Putamen (tissue), 1 donor: ENCODE results near the gene CDK14.

Source experiments
- DNase-seq: peaks from one replicate; pipeline ENCODE4 v3.0.0-alpha.2; 2016; ENCODE audit warnings: low spot score

Gene CDK14

GRCh38 chr7:91051966-91052365, 455.8 kb downstream of the CDK14 start:
- DNase-seq, result no peak

GRCh38 chr7:91054374-91054773, 458.3 kb downstream of the CDK14 start:
- DNase-seq, result no peak

GRCh38 chr7:91055219-91055618, 459.1 kb downstream of the CDK14 start:
- no peak for DNase-seq

DNA sequence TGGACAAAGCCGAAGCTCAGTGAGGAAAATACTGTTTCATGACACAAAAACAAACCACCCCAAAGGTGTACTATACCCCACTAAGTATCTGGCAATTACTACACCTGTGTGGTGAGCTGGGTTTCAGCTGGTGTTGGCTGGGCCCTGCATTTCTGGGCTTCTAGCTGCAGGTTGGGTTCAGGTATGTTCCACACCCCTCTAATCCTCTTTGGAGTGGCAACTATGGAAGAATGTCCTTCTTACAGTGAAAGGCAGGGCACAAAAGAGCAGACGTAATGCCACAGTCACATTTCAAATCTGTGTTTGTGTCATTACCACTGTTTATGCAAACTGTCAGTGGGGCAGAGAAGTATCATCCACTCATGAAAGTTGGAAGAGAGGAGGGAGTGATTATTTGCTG, 466.6 kb downstream of the CDK14 start:
- DNase-seq, result no peak

- no peak for DNase-seq
These were observed 467.9 kb downstream of the CDK14 start for GRCh38 chr7:91064052-91064451.

- no peak for DNase-seq
These were observed 468.8 kb downstream of the CDK14 start for GRCh38 chr7:91064938-91065337.

- DNase-seq, result no peak
These were observed 470.5 kb downstream of the CDK14 start for GRCh38 chr7:91066627-91067026.

GRCh38 chr7:91067242-91067641, 471.1 kb downstream of the CDK14 start:
- DNase-seq, result no peak

DNA sequence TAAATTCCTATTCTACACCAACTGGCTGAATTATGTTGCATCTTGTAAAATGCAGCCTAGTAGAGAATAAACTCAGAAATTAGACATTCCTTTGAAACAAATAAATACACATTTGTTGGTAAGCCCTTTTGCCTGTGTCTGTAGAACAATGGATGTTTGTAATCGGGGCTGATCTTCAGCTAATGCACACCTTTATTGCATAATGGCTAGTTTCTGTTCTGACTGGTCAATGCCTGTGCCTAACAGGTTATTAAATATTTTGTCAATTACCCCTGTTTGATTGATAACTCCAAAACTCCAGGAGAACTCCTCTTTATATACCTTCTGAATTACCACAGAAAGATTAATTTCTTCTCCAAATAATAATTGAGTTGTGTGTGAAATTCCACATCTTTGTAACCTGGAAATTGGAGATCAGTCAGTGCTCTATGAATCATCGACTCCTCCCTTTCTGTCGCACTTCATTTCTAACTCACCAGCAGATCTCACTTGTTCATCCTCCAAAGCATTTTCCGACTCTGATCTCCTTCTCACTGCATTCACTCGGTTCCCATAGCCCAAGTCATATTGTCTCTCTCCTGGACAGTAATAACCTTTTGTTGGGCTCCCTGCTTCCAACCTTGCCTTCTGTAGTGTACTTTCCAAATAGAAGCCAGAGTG, 472.1 kb downstream of the CDK14 start:
- no peak for DNase-seq

DNA sequence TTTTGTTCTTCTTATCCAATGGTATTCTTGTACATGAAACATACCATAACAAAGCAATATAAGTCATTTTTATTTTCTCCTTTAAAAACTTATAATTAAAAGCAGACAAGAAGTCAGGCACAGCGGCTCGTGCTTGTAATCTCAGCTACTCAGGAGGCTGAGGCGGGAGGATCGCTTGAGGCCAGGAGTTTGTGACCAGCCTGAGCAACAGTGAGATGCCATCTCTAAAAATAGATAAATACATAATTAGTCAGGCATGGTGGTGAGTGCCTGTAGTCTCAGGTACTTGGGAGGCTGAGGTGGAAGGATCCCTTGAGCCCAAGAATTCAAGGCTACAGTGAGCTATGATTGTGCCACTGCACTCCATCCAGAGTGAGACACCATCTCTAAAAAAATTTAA, 473.0 kb downstream of the CDK14 start:
- DNase-seq, result no peak

- no peak for DNase-seq
These were observed 483.4 kb downstream of the CDK14 start for GRCh38 chr7:91079487-91079886.

GRCh38 chr7:91080351-91080750, 484.2 kb downstream of the CDK14 start:
- DNase-seq, result no peak

DNA sequence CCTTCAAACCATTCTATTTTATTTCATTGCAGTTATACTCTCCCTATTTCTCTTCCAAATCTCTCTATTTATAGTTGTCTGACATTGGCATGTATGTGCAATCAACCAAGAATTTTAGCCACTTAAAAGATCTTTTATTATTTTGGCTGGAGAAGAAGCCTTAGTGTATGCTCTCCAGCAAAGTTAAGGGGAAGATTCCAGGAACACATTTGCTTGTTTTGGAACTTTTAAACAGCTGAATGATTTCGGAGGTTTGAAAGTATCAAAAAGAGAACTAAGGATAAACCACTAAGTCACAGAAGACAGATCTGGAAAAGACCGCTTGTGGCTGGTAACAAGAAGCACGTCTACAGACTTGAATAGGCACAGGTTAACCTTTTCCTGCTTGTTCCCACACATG, 485.9 kb downstream of the CDK14 start:
- DNase-seq, result no peak

GRCh38 chr7:91082852-91083495, 486.9 kb downstream of the CDK14 start:
- DNase-seq, result no peak

- DNase-seq, result no peak
These were observed 487.9 kb downstream of the CDK14 start for GRCh38 chr7:91083855-91084644.

GRCh38 chr7:91085175-91085574, 489.1 kb downstream of the CDK14 start:
- no peak for DNase-seq

DNA sequence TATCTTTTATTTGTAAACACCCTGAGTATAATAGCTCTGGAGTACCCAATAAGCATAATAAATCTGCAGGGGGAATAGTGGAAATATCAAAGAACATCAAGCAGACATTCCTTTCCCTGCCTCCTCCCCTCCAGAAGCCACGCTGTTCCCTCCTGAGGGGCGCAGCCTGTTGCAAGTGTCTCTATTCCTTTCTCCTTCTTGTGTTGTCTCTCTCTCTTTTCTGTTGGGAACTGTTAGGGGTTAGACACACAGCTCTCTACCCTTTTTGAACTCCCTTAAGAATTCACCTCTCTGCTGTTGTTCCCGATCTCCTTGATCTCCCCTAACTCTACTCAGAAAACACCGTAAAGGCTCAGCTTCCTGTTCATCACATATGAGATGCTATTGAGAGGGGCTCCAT, 490.1 kb downstream of the CDK14 start:
- DNase-seq, result no peak

DNA sequence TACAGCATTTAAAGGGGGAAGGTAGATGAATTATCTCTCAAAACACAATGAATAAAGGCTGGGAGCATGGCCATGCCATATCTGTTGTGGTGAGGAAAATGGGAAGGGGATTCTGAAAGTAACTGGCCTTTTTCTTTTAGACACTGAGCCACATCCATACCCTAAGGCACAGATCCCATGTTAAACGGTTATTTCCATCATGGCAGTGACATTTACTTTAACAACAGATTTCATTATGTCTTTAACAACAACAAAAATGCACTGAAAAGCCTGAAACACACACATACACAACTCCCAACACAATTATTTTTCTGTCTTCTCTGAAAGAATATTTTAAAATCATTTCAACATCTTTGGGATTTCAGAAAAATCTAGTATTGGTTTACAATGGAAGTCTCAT, 492.0 kb downstream of the CDK14 start:
- DNase-seq, result no peak

- no peak for DNase-seq
These were observed 492.6 kb downstream of the CDK14 start for GRCh38 chr7:91088691-91089090.

GRCh38 chr7:91089382-91089963, 493.4 kb downstream of the CDK14 start:
- no peak for DNase-seq

DNA sequence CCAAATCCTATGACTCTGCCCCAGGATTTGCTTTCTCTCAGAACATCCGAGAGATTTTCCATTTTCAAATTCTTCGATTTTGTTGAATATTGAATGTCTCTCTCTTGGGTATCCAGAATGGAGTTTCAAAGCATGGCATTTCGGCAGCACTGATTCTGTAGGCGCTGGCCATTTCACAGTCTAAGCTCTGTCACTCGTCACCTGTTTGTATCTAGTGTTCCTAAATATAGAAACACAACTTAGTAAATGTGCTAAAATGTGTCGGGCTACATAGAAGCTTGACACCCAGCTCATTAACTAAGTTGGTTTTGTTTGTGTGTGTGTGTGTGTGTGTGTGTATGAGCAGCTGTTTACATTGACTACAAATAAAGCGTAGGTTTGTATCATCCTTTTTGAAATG, 494.6 kb downstream of the CDK14 start:
- no peak for DNase-seq

DNA sequence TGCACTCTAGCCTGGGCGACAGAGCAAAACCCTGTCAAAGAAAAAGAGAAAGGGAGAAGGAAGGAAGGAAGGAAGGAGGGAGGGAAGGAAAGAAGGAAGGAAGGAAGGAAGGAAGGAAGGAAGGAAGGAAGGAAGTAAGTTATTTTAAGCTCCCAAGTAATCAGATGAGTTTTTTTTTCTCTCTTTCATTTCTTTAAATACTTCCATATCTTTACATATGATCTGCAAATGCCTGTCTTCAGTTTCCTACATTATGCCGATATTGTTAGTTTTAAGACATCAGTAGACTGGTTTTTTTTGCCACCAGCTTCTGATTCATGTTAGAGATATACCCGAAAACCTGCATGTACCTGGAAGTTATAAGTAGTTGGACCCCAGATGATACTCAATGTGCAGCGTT, 495.5 kb downstream of the CDK14 start:
- DNase-seq, result no peak

DNA sequence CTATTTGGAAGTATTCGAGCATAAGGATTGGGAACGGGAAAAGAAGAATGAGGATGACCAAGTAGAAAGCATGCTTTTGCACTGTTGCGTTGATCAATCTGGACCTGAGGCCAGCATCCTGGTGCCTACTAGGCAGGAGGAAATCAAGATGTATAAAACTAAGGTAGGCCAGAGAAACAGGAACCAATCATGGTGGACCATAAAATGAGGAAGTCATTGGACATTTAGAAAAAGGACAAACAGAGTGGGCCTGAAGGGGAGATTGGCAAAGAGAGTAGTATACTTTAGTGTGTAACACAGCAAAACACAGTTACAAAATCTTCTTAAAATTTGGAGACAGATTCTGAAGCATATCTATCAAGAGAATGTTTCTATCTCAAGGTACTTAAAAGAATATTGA, 497.1 kb downstream of the CDK14 start:
- no peak for DNase-seq
